GM10248 (cell line): ENCODE results near the gene LILRB1.

ENCODE experiments used
- CTCF ChIA-PET: fragments of 300-600 bp; sonication (Branson Sonifier 250); formaldehyde crosslinking; extraction: SDS; loops from one replicate; lab custom pipeline; 2021; ENCODE audit warnings: antibody characterized with exemption; lab: Yijun Ruan, JAX
- POLR2A ChIA-PET: fragments of 350-650 bp; sonication (Branson Sonifier 250); formaldehyde crosslinking; extraction: SDS; loops from one replicate; lab custom pipeline; 2020; ENCODE audit warnings: antibody characterized with exemption; lab: Yijun Ruan, JAX
- DNase-seq: peaks from one replicate; pipeline ENCODE4 v3.0.0; 2012; ENCODE audit errors: extremely low spot score
- CTCF ChIP-seq: IDR thresholded peaks from 2 replicates; pipeline ENCODE4 v1.5.1; 2012; ENCODE audit warnings: mild to moderate bottlenecking, low read depth; ENCODE audit errors: extremely low read depth, missing control alignments, control extremely low read depth

LILRB1 gene

GRCh38 chr19:54659300-54659699 is 29.0 kb downstream of the LILRB1 start:
- CTCF ChIA-PET: interaction anchor here (9.2 to 31.0 kb wide), 2 partner anchors 19 to 179 kb away, joined by 62 to 542 read pairs; no protein-coding TSS in a partner anchor
- DNase-seq: no peak
- POLR2A ChIA-PET: no interaction called here
- no peak for TF ChIP-seq CTCF

- ChIA-PET POLR2A (no interaction called here), CTCF (interaction anchor here (5.2 to 31.0 kb wide), 3 partner anchors 7 to 180 kb away, joined by 34 to 542 read pairs (median 62); no protein-coding TSS in a partner anchor)
- TF ChIP-seq CTCF: no peak
- no peak for DNase-seq
These were observed 30.0 kb downstream of the LILRB1 start for GRCh38 chr19:54660306-54660705.

GRCh38 chr19:54660964-54661363 is 30.7 kb downstream of the LILRB1 start:
- ChIA-PET CTCF (interaction anchor here (5.2 to 31.0 kb wide), 3 partner anchors 8 to 181 kb away, joined by 34 to 542 read pairs (median 62); no protein-coding TSS in a partner anchor), POLR2A (no interaction called here)
- peak; percentile 65 for DNase-seq
- no peak for TF ChIP-seq CTCF

- CTCF ChIA-PET: interaction anchor here (0.8 to 31.0 kb wide), 4 partner anchors 9 to 29 kb away, joined by 3 to 542 read pairs (median 18); no protein-coding TSS in a partner anchor
- POLR2A ChIA-PET: no interaction called here
- no peak for TF ChIP-seq CTCF
These were observed 31.7 kb downstream of the LILRB1 start for GRCh38 chr19:54661846-54662481.

GRCh38 chr19:54662730-54663129 is 32.4 kb downstream of the LILRB1 start, which contains the start of gene LILRB4:
Gene LILRB4, plus strand, starts transcription at chr19:54662985. Its CDS starts 49 bp downstream, at chr19:54663034.
- POLR2A ChIA-PET: no interaction called here
- peak; percentile 67 for DNase-seq
- TF ChIP-seq CTCF: no peak

More at GRCh38 chr19:54661846-54662481, 31.7 kb downstream of the LILRB1 start:
- DNase-seq: no peak

GRCh38 chr19:54665530-54665929 is 35.2 kb downstream of the LILRB1 start:
- TF ChIP-seq CTCF: no peak
- no peak for DNase-seq
- CTCF ChIA-PET: interaction anchor here (1.4 to 31.0 kb wide), 3 partner anchors 10 to 13 kb away, joined by 4 to 542 read pairs (median 34); no protein-coding TSS in a partner anchor
- POLR2A ChIA-PET: no interaction called here

More at GRCh38 chr19:54662730-54663129, 32.4 kb downstream of the LILRB1 start, which contains the start of gene LILRB4:
- CTCF ChIA-PET: interaction anchor here (0.8 to 31.0 kb wide), 4 partner anchors 10 to 29 kb away, joined by 3 to 542 read pairs (median 18); no protein-coding TSS in a partner anchor
